ENCODE measurements around the gene ZNF316.

The ZNF316 gene

GRCh38 chr7:6636741-6637543 lies at the start of gene ZNF316:
Gene ZNF316 (plus strand): TSS chr7:6637318. CDS start chr7:6642410, 5,092 bp downstream.
- DNase-seq, result no peak

GRCh38 chr7:6588566-6588965 lies 48.6 kb upstream of the ZNF316 start:
- DNase-seq, result no peak

GRCh38 chr7:6589151-6589828 lies 47.8 kb upstream of the ZNF316 start:
- DNase-seq, result no peak

GRCh38 chr7:6589829-6590644 lies 47.1 kb upstream of the ZNF316 start, which contains the start of gene INTS15:
Gene INTS15 (plus strand): TSS chr7:6590021. CDS start chr7:6590284, 263 bp downstream.
- DNase-seq, result peak; percentile 45

- no peak for DNase-seq
Observed at GRCh38 chr7:6590645-6591110, 46.4 kb upstream of the ZNF316 start.

- DNase-seq, result no peak
Observed at GRCh38 chr7:6600093-6600492, 37.0 kb upstream of the ZNF316 start.

GRCh38 chr7:6604458-6604857 lies 32.7 kb upstream of the ZNF316 start:
- DNase-seq, result no peak

- no peak for DNase-seq
Observed at GRCh38 chr7:6606866-6607583, 30.1 kb upstream of the ZNF316 start.

- DNase-seq, result no peak
Observed at GRCh38 chr7:6607651-6608051, 29.5 kb upstream of the ZNF316 start.

GRCh38 chr7:6608081-6608480 lies 29.0 kb upstream of the ZNF316 start:
- no peak for DNase-seq

- DNase-seq, result no peak
Observed at GRCh38 chr7:6608794-6609193, 28.3 kb upstream of the ZNF316 start.

GRCh38 chr7:6612819-6613218 lies 24.3 kb upstream of the ZNF316 start:
- no peak for DNase-seq

- no peak for DNase-seq
Observed at GRCh38 chr7:6613706-6614105, 23.4 kb upstream of the ZNF316 start.

GRCh38 chr7:6614953-6615722 lies 22.0 kb upstream of the ZNF316 start, which contains the start of gene ZNF853:
Gene ZNF853 (plus strand): TSS chr7:6615610. CDS start chr7:6616175, 565 bp downstream.
- no peak for DNase-seq

GRCh38 chr7:6615723-6616555 lies 21.2 kb upstream of the ZNF316 start:
- DNase-seq, result no peak

- no peak for DNase-seq
Observed at GRCh38 chr7:6616854-6617643, 20.1 kb upstream of the ZNF316 start.

- no peak for DNase-seq
Observed at GRCh38 chr7:6618621-6619020, 18.5 kb upstream of the ZNF316 start.

- no peak for DNase-seq
Observed at GRCh38 chr7:6619961-6620360, 17.2 kb upstream of the ZNF316 start.

- DNase-seq, result peak; percentile 4
Observed at GRCh38 chr7:6621195-6622133, 15.7 kb upstream of the ZNF316 start.

Measured in NCI-H1694 treated with DMSO at 0.1 percent for 48 hours (cell line).